CD4-positive, alpha-beta T cell (primary cell): ENCODE data around the gene FBXL12. TPM values are rescaled to one million over a fixed set of nuclear protein-coding genes. Genes with fewer than 3 reads are reported as not detected.
A peak's percentile ranks its signal among the peaks of the same experiment; 100 is the strongest.

Source experiments
- ATAC-seq: fragments of 200-7000 bp; cut with Tn5 transposase; one replicate; pipeline ENCODE4 v1.10.0; 2022; ENCODE audit warnings: mild to moderate bottlenecking; ENCODE audit not compliant: poor library complexity
- CTCF ChIA-PET: fragments of 350-600 bp; sonication (Branson Sonifier 250); formaldehyde crosslinking; loops from one replicate; lab custom pipeline; 2021; ENCODE audit warnings: antibody characterized with exemption, inconsistent platforms; lab: Charles Lee
- POLR2A ChIA-PET: fragments of 350-600 bp; sonication (Branson Sonifier 250); formaldehyde crosslinking; loops from one replicate; lab custom pipeline; 2021; ENCODE audit warnings: antibody characterized with exemption, inconsistent platforms; lab: Charles Lee
- DNase-seq, 14 experiments: peaks; one replicate each; pipeline ENCODE4 v3.0.0-alpha.2; 2013 to 2020; ENCODE audit warnings: mixed read lengths in 2 of 14
- H3K27ac ChIP-seq, 2 donors: one replicate each; pipeline versions ENCODE4 v1.5.1 to v1.7.0; 2013; ENCODE audit warnings: low read length in 2 of 2, low read depth in 1 of 2, mild to moderate bottlenecking in 1 of 2
- H3K27me3 ChIP-seq, 2 experiments: 1 replicate in 1 of 2; 2 replicates in 1 of 2; pipeline versions ENCODE4 v1.6.1 to v1.7.0; 2013; ENCODE audit warnings: low read length in 2 of 2, control low read depth in 1 of 2, mild to moderate bottlenecking in 1 of 2, moderate library complexity in 1 of 2; ENCODE audit not compliant: insufficient read depth in 2 of 2, control insufficient read depth in 1 of 2
- H3K36me3 ChIP-seq: one replicate; pipeline ENCODE4 v1.6.1; 2013; ENCODE audit warnings: low read length, control low read depth; ENCODE audit not compliant: insufficient read depth
- H3K4me1 ChIP-seq: one replicate; pipeline ENCODE4 v1.6.1; 2013; ENCODE audit warnings: low read length, control low read depth; ENCODE audit not compliant: insufficient read depth
- H3K4me3 ChIP-seq: one replicate; pipeline ENCODE4 v1.5.1; 2013; ENCODE audit warnings: mild to moderate bottlenecking, low read length, moderate library complexity
- H3K9me3 ChIP-seq, 2 experiments: 1 replicate in 1 of 2; 2 replicates in 1 of 2; pipeline versions ENCODE4 v1.6.1 to v1.7.0; 2013; ENCODE audit warnings: low read length in 2 of 2, mild to moderate bottlenecking in 2 of 2, control low read depth in 1 of 2, moderate library complexity in 1 of 2; ENCODE audit not compliant: control insufficient read depth in 1 of 2, insufficient read depth in 1 of 2
- H3K27ac Mint-ChIP-seq: one replicate; pipeline ENCODE4 v1.8.0; 2020; ENCODE audit warnings: mixed read lengths
- H3K27me3 Mint-ChIP-seq: one replicate; pipeline ENCODE4 v1.8.0; 2021; ENCODE audit warnings: mixed read lengths
- H3K36me3 Mint-ChIP-seq: one replicate; pipeline ENCODE4 v1.8.0; 2021; ENCODE audit warnings: low read depth, mixed read lengths
- H3K4me1 Mint-ChIP-seq: one replicate; pipeline ENCODE4 v1.8.0; 2021; ENCODE audit warnings: low read depth, mixed read lengths
- H3K4me3 Mint-ChIP-seq: one replicate; pipeline ENCODE4 v1.8.0; 2020; ENCODE audit warnings: mild to moderate bottlenecking, mixed read lengths
- H3K9me3 Mint-ChIP-seq: one replicate; pipeline ENCODE4 v1.8.0; 2020; ENCODE audit warnings: mixed read lengths
- CTCF ChIP-seq: fragments of 200-600 bp; IDR thresholded peaks from one replicate; pipeline ENCODE4 v1.8.0; 2022; ENCODE audit warnings: antibody characterized with exemption, mild to moderate bottlenecking
- intact Hi-C, 2 experiments: fragments of 100-400 bp; cut with DNase I in 1 of 2; cut with micrococcal nuclease in 1 of 2; formaldehyde crosslinking; loops; one replicate each; pipeline versions ENCODE4 v1.15.1 to v1.9.0; 2023 to 2025; cut with DNase I, micrococcal nuclease
- total RNA-seq, 174 experiments: library from RNA in 2 of 174; stranded (reverse) in 2 of 174; gene quantifications; one replicate each; pipeline ENCODE4 v1.2.3 and lab custom pipeline; 2021 to 2026

FBXL12 gene
- total RNA-seq, 2 experiments from 2014 or later: 33.4 to 38.4 TPM

- DNase-seq: no peak
- Histone ChIP-seq H3K4me1 (peaks cover 75% of the 10 kb centered on the region), H3K27me3 (no peaks in the 10 kb centered on the region), H3K4me3 (peak overlapping the region; percentile 57), H3K27ac (peak overlapping the region; percentile 54 to 84), H3K36me3 (peaks cover 22% of the 10 kb centered on the region), H3K9me3 (no peaks in the 10 kb centered on the region)
- Mint-ChIP-seq H3K27ac (peak overlapping the region; percentile 83), H3K27me3 (no peaks in the 10 kb centered on the region), H3K4me1 (peaks cover 84% of the 10 kb centered on the region), H3K4me3 (peak overlapping the region; percentile 87), H3K9me3 (no peaks in the 10 kb centered on the region), H3K36me3 (peaks cover 54% of the 10 kb centered on the region)
- ChIA-PET POLR2A (interaction anchor here (2.8 to 3.3 kb wide), 2 partner anchors 11 to 88 kb away, joined by 6 to 27 read pairs; partner anchors contain the start of gene ZNF846), CTCF (no interaction called here)
- no peak for ATAC-seq
- no peak for TF ChIP-seq CTCF
- intact Hi-C loops: loop anchor here in 1 of 2 experiments (10.0 kb wide), 1 partner anchor 368 kb away; no protein-coding TSS in a partner anchor
Observed at GRCh38 chr19:9856609-9857008, 37.7 kb upstream of the FBXL12 start.

- peak overlapping the region; percentile 76 for H3K27ac Mint-ChIP-seq
- H3K9me3 Mint-ChIP-seq: no peaks in the 10 kb centered on the region
- no peak for TF ChIP-seq CTCF
- no peak overlapping the region for H3K27ac ChIP-seq
- H3K36me3 Mint-ChIP-seq: peaks cover 65% of the 10 kb centered on the region
- CTCF ChIA-PET: no interaction called here
- H3K27me3 Mint-ChIP-seq: no peaks in the 10 kb centered on the region
- intact Hi-C loops: loop anchor here in 1 of 2 experiments (5.0 to 10.0 kb wide), 2 partner anchors 148 to 370 kb away; no protein-coding TSS in a partner anchor
- H3K27me3 ChIP-seq: no peaks in the 10 kb centered on the region
- H3K36me3 ChIP-seq: peaks cover 24% of the 10 kb centered on the region
- H3K4me3 Mint-ChIP-seq: no peak overlapping the region
- no peak for DNase-seq
- no peaks in the 10 kb centered on the region for H3K9me3 ChIP-seq
- no peak overlapping the region for H3K4me3 ChIP-seq
- no peak for ATAC-seq
- peaks cover 76% of the 10 kb centered on the region for H3K4me1 Mint-ChIP-seq
- peaks cover 53% of the 10 kb centered on the region for H3K4me1 ChIP-seq
- POLR2A ChIA-PET: no interaction called here
Observed at GRCh38 chr19:9854282-9854846, 35.5 kb upstream of the FBXL12 start.

- Histone ChIP-seq H3K27me3 (no peaks in the 10 kb centered on the region), H3K36me3 (peaks cover 46% of the 10 kb centered on the region), H3K27ac (no peak overlapping the region), H3K4me1 (peaks cover 37% of the 10 kb centered on the region), H3K9me3 (no peaks in the 10 kb centered on the region), H3K4me3 (no peak overlapping the region)
- intact Hi-C loops: loop anchor here in 1 of 2 experiments (5.0 to 10.0 kb wide), 2 partner anchors 152 to 374 kb away; no protein-coding TSS in a partner anchor
- H3K27ac Mint-ChIP-seq: no peak overlapping the region
- CTCF ChIA-PET: no interaction called here
- TF ChIP-seq CTCF: no peak
- no peaks in the 10 kb centered on the region for H3K27me3 Mint-ChIP-seq
- ATAC-seq (no peak), DNase-seq (no peak)
- peaks cover 70% of the 10 kb centered on the region for H3K36me3 Mint-ChIP-seq
- no peak overlapping the region for H3K4me3 Mint-ChIP-seq
- POLR2A ChIA-PET: no interaction called here
- no peaks in the 10 kb centered on the region for H3K9me3 Mint-ChIP-seq
- peaks cover 52% of the 10 kb centered on the region for H3K4me1 Mint-ChIP-seq
Observed at GRCh38 chr19:9850235-9850959, 31.5 kb upstream of the FBXL12 start.
